Measurements from ENCODE around the gene PFDN4. TPM values are rescaled to one million over a fixed set of nuclear protein-coding genes. Genes with fewer than 3 reads are reported as not detected.

Gene PFDN4
- total and polyA plus RNA-seq, 4 experiments from 2014 or later, result 15.2 to 70.7 (median 30.2) TPM

GRCh38 chr20:54168961-54169862 lies 38.7 kb upstream of the PFDN4 start:
- Histone ChIP-seq H3K4me1 (ENCODE audit: insufficient read depth, low read length) (peaks cover 13% of the 10 kb centered on the region), H3K27me3 (ENCODE audit: insufficient read depth, low read length) (peaks cover 32% of the 10 kb centered on the region), H3K9me3 (ENCODE audit: control insufficient read depth in 1 of 2, low read length in 2 of 2) (no peaks in the 10 kb centered on the region), H3K36me3 (ENCODE audit: insufficient read depth, low read length) (no peaks in the 10 kb centered on the region), H3K4me3 (ENCODE audit: low read length in 2 of 2) (no peak overlapping the region), H3K27ac (ENCODE audit: low read depth, low read length) (no peak overlapping the region)
- no peaks in the 10 kb centered on the region for H3K36me3 Mint-ChIP-seq
- intact Hi-C loops (cut with micrococcal nuclease), result no loop called here
- peaks cover 0 to 16% (median 14%) of the 10 kb centered on the region in 4 donors for H3K4me1 Mint-ChIP-seq
- no peak overlapping the region for H3K4me3 Mint-ChIP-seq
- CTCF ChIA-PET (ENCODE audit: partially characterized antibody), result interaction anchor here (1.0 kb wide), 1 partner anchor 31 kb away, joined by 4 read pairs; no protein-coding TSS in a partner anchor
- peaks cover 0 to 8% (median 0%) of the 10 kb centered on the region in 8 donors for H3K9me3 Mint-ChIP-seq
- POLR2A ChIA-PET (ENCODE audit: partially characterized antibody), result no interaction called here
- DNase-seq, result no peak
- peaks cover 47 to 59% of the 10 kb centered on the region in 2 donors for H3K27me3 Mint-ChIP-seq
- peak overlapping the region in 1 of 7 donors; percentile 14 for H3K27ac Mint-ChIP-seq

GRCh38 chr20:54170026-54170471 lies 37.8 kb upstream of the PFDN4 start:
- ChIA-PET CTCF (ENCODE audit: partially characterized antibody) (no interaction called here), POLR2A (ENCODE audit: partially characterized antibody) (no interaction called here)
- peaks cover 36% of the 10 kb centered on the region for H3K27me3 ChIP-seq (ENCODE audit: insufficient read depth, low read length)
- Mint-ChIP-seq H3K27ac (no peak overlapping the region), H3K9me3 (peaks cover 0 to 8% (median 0%) of the 10 kb centered on the region in 8 donors), H3K4me1 (peaks cover 6 to 24% (median 20%) of the 10 kb centered on the region in 4 donors), H3K4me3 (no peak overlapping the region), H3K27me3 (peaks cover 55 to 66% of the 10 kb centered on the region in 2 donors), H3K36me3 (no peaks in the 10 kb centered on the region)
- intact Hi-C loops (cut with micrococcal nuclease), result no loop called here
- no peak overlapping the region for H3K27ac ChIP-seq (ENCODE audit: low read depth, low read length)
- DNase-seq, result no peak
- H3K9me3 ChIP-seq (ENCODE audit: control insufficient read depth in 1 of 2, low read length in 2 of 2), result no peaks in the 10 kb centered on the region
- peaks cover 19% of the 10 kb centered on the region for H3K4me1 ChIP-seq (ENCODE audit: insufficient read depth, low read length)
- no peak overlapping the region for H3K4me3 ChIP-seq (ENCODE audit: low read length in 2 of 2)
- no peaks in the 10 kb centered on the region for H3K36me3 ChIP-seq (ENCODE audit: insufficient read depth, low read length)

GRCh38 chr20:54170963-54171362 lies 36.9 kb upstream of the PFDN4 start:
- intact Hi-C loops (cut with micrococcal nuclease), result no loop called here
- H3K4me3 Mint-ChIP-seq, result no peak overlapping the region
- no peaks in the 10 kb centered on the region for H3K36me3 Mint-ChIP-seq
- Histone ChIP-seq H3K9me3 (ENCODE audit: control insufficient read depth in 1 of 2, low read length in 2 of 2) (no peaks in the 10 kb centered on the region), H3K27ac (ENCODE audit: low read depth, low read length) (no peak overlapping the region), H3K27me3 (ENCODE audit: insufficient read depth, low read length) (peaks cover 41% of the 10 kb centered on the region), H3K4me1 (ENCODE audit: insufficient read depth, low read length) (peaks cover 19% of the 10 kb centered on the region), H3K36me3 (ENCODE audit: insufficient read depth, low read length) (no peaks in the 10 kb centered on the region), H3K4me3 (ENCODE audit: low read length in 2 of 2) (no peak overlapping the region)
- H3K4me1 Mint-ChIP-seq, result peaks cover 6 to 24% (median 20%) of the 10 kb centered on the region in 4 donors
- H3K27me3 Mint-ChIP-seq, result peaks cover 55 to 66% of the 10 kb centered on the region in 2 donors
- H3K9me3 Mint-ChIP-seq, result peaks cover 0 to 8% (median 0%) of the 10 kb centered on the region in 8 donors
- CTCF ChIA-PET (ENCODE audit: partially characterized antibody), result no interaction called here
- no peak for DNase-seq
- POLR2A ChIA-PET (ENCODE audit: partially characterized antibody), result no interaction called here
- no peak overlapping the region for H3K27ac Mint-ChIP-seq

GRCh38 chr20:54172532-54172855 lies 35.4 kb upstream of the PFDN4 start:
- ChIA-PET CTCF (ENCODE audit: partially characterized antibody) (no interaction called here), POLR2A (ENCODE audit: partially characterized antibody) (no interaction called here)
- H3K36me3 Mint-ChIP-seq, result no peaks in the 10 kb centered on the region
- no peak overlapping the region for H3K27ac ChIP-seq (ENCODE audit: low read depth, low read length)
- peak overlapping the region in 1 of 7 donors; percentile 30 for H3K27ac Mint-ChIP-seq
- H3K4me3 Mint-ChIP-seq, result peak overlapping the region; percentile 40 to 83 (median 62)
- peaks cover 0 to 8% (median 0%) of the 10 kb centered on the region in 8 donors for H3K9me3 Mint-ChIP-seq
- H3K9me3 ChIP-seq (ENCODE audit: control insufficient read depth in 1 of 2, low read length in 2 of 2), result no peaks in the 10 kb centered on the region
- peak in 1 of 5 donors; percentile 6 for DNase-seq
- no peaks in the 10 kb centered on the region for H3K36me3 ChIP-seq (ENCODE audit: insufficient read depth, low read length)
- intact Hi-C loops (cut with micrococcal nuclease), result no loop called here
- H3K4me1 ChIP-seq (ENCODE audit: insufficient read depth, low read length), result peaks cover 19% of the 10 kb centered on the region
- no peak overlapping the region for H3K4me3 ChIP-seq (ENCODE audit: low read length in 2 of 2)
- peaks cover 6 to 24% (median 20%) of the 10 kb centered on the region in 4 donors for H3K4me1 Mint-ChIP-seq
- H3K27me3 Mint-ChIP-seq, result peaks cover 56 to 67% of the 10 kb centered on the region in 2 donors
- peaks cover 41% of the 10 kb centered on the region for H3K27me3 ChIP-seq (ENCODE audit: insufficient read depth, low read length)

- no peaks in the 10 kb centered on the region for H3K36me3 ChIP-seq (ENCODE audit: insufficient read depth, low read length)
- H3K9me3 ChIP-seq (ENCODE audit: control insufficient read depth in 1 of 2, low read length in 2 of 2), result no peaks in the 10 kb centered on the region
- Mint-ChIP-seq H3K4me1 (peaks cover 6 to 24% (median 20%) of the 10 kb centered on the region in 4 donors), H3K9me3 (peaks cover 0 to 8% (median 0%) of the 10 kb centered on the region in 8 donors), H3K27me3 (peaks cover 57 to 63% of the 10 kb centered on the region in 2 donors), H3K27ac (no peak overlapping the region), H3K36me3 (no peaks in the 10 kb centered on the region), H3K4me3 (peak overlapping the region; percentile 40 to 83 (median 68))
- ChIA-PET POLR2A (ENCODE audit: partially characterized antibody) (no interaction called here), CTCF (ENCODE audit: partially characterized antibody) (no interaction called here)
- intact Hi-C loops (cut with micrococcal nuclease), result no loop called here
- H3K4me3 ChIP-seq (ENCODE audit: low read length in 2 of 2), result no peak overlapping the region
- H3K27me3 ChIP-seq (ENCODE audit: insufficient read depth, low read length), result peaks cover 41% of the 10 kb centered on the region
- no peak overlapping the region for H3K27ac ChIP-seq (ENCODE audit: low read depth, low read length)
- no peak for DNase-seq
- H3K4me1 ChIP-seq (ENCODE audit: insufficient read depth, low read length), result peaks cover 19% of the 10 kb centered on the region
These were observed 34.8 kb upstream of the PFDN4 start for GRCh38 chr20:54172856-54173652.

- intact Hi-C loops (cut with micrococcal nuclease), result no loop called here
- peak in 1 of 5 donors; percentile 0 for DNase-seq
- POLR2A ChIA-PET (ENCODE audit: partially characterized antibody), result no interaction called here
- H3K9me3 ChIP-seq (ENCODE audit: control insufficient read depth in 1 of 2, low read length in 2 of 2), result no peaks in the 10 kb centered on the region
- H3K36me3 ChIP-seq (ENCODE audit: insufficient read depth, low read length), result no peaks in the 10 kb centered on the region
- no peak within 1 kb of the TSS for H3K27ac ChIP-seq (ENCODE audit: low read depth, low read length)
- Mint-ChIP-seq H3K4me3 (peak within 1 kb of the TSS; percentile 60 to 83 (median 70)), H3K4me1 (peaks cover 6 to 24% (median 20%) of the 10 kb centered on the region in 4 donors), H3K9me3 (peaks cover 0 to 6% (median 0%) of the 10 kb centered on the region in 8 donors), H3K36me3 (no peaks in the 10 kb centered on the region), H3K27ac (peak within 1 kb of the TSS in 2 of 7 donors; percentile 35 to 42), H3K27me3 (peaks cover 54 to 62% of the 10 kb centered on the region in 2 donors)
- CTCF ChIA-PET (ENCODE audit: partially characterized antibody), result no interaction called here
- H3K27me3 ChIP-seq (ENCODE audit: insufficient read depth, low read length), result peaks cover 41% of the 10 kb centered on the region
- no peak within 1 kb of the TSS for H3K4me3 ChIP-seq (ENCODE audit: low read length in 2 of 2)
- H3K4me1 ChIP-seq (ENCODE audit: insufficient read depth, low read length), result peaks cover 19% of the 10 kb centered on the region
These were observed 34.0 kb upstream of the PFDN4 start, which contains the start of gene CYP24A1 for GRCh38 chr20:54173653-54174456. CYP24A1 (minus strand) TSS chr20:54173986; CDS start chr20:54173579, 407 bp downstream.

All from CD4-positive, alpha-beta memory T cell (primary cell).